Psoas muscle (tissue), 8 donors: ENCODE results near the gene KLHDC10. TPM values are rescaled to one million over a fixed set of nuclear protein-coding genes. Genes with fewer than 3 reads are reported as not detected.
"Not testable (repeated sequence)": the region's sequence is repeated elsewhere in the genome, so short reads cannot be mapped to it uniquely, and the experiment has no call there.

ENCODE experiments used
- ATAC-seq, 4 donors: fragments of 200-7000 bp; cut with Tn5 transposase; one replicate each; pipeline ENCODE4 v1.9.1; 2020; ENCODE audit warnings: moderate library complexity in 3 of 4, mild to moderate bottlenecking in 2 of 4
- DNase-seq, 2 donors: peaks; one replicate each; pipeline ENCODE4 v3.0.0-alpha.2; 2020
- H3K27ac ChIP-seq: fragments of 200-600 bp; one replicate; pipeline ENCODE4 v1.8.0; 2022
- H3K27me3 ChIP-seq, 3 donors: fragments of 200-600 bp in 1 of 3; one replicate each; pipeline versions ENCODE4 v1.6.1 to v1.8.0; 2013 to 2022; ENCODE audit warnings: low read length in 2 of 3, mild to moderate bottlenecking in 2 of 3, moderate library complexity in 1 of 3; ENCODE audit not compliant: insufficient read depth in 3 of 3
- H3K36me3 ChIP-seq, 2 donors: fragments of 200-600 bp in 1 of 2; one replicate each; pipeline versions ENCODE4 v1.6.1 to v1.8.0; 2013 to 2022; ENCODE audit warnings: low read depth in 1 of 2, mild to moderate bottlenecking in 1 of 2, moderate library complexity in 1 of 2; ENCODE audit not compliant: insufficient read depth in 1 of 2
- H3K4me1 ChIP-seq: fragments of 200-600 bp; one replicate; pipeline ENCODE4 v1.8.0; 2022
- H3K4me3 ChIP-seq: fragments of 200-600 bp; one replicate; pipeline ENCODE4 v1.8.0; 2022; ENCODE audit warnings: mild to moderate bottlenecking
- H3K9me3 ChIP-seq: fragments of 200-600 bp; one replicate; pipeline ENCODE4 v1.8.0; 2022
- CTCF ChIP-seq: fragments of 200-600 bp; IDR thresholded peaks from one replicate; pipeline ENCODE4 v1.8.0; 2022; ENCODE audit warnings: antibody characterized with exemption
- WGBS, 3 donors: extraction: QIAGEN DNeasy Blood & Tissue Kit; methylation state at CpG; one replicate each; pipeline versions ENCODE4 v1.1.6 to v1.1.7; 2013; 5-methylcytosine and 5-hydroxymethylcytosine counted together
- intact Hi-C, 2 donors: fragments of 100-400 bp; cut with DNase I; formaldehyde crosslinking; loops; one replicate each; pipeline versions ENCODE4 v1.11.0 to v1.14.2; 2022
- polyA plus RNA-seq, 3 donors: library from polyadenylated mRNA; stranded (reverse); fragments of 200-250 nt; gene quantifications; one replicate each; pipeline ENCODE4 v1.2.3, GENCODE V29; 2013
- total RNA-seq, 4 donors: library from RNA; stranded (reverse); fragmentation: NEBNext Ultra II Directional in 2 of 4; extraction: Animal tissue kit (Norgen Biotek cat#: 25700) in 2 of 4; gene quantifications; one replicate each; pipeline versions ENCODE4 v1.2.1 to v1.2.4, GENCODE V29; 2021 to 2023
- donor health status: healthy with polysubstance abuse.
- donor health status: DM: no; HTN: no; CAD: no; lungs with moderate emphysema.
- donor health status: Bipolar disorder and iron deficiency.
- donor health status: healthy.
- donor health status: DM: yes; HTN: yes; CAD: no.
- donor health status: DM: no; HTN: no; CAD: no.
- donor health status: DM: no; HTN: no; CAD: no.
- donor health status: DM: yes; HTN: yes; CAD: no.

The KLHDC10 gene
- total and polyA plus RNA-seq, 7 donors, result 17.6 to 49.6 (median 33.8) TPM

GRCh38 chr7:130144312-130145171, 74.2 kb downstream of the KLHDC10 start:
- WGBS, 3 donors, result 62 to 69% (median 69%) methylated on average over 14 of the region's 14 CpGs
- Histone ChIP-seq H3K4me1 (no peaks in the 10 kb centered on the region), H3K9me3 (no peaks in the 10 kb centered on the region), H3K36me3 (no peaks in the 10 kb centered on the region), H3K27me3 (no peaks in the 10 kb centered on the region), H3K4me3 (no peak overlapping the region), H3K27ac (no peak overlapping the region)
- DNase-seq (no peak), ATAC-seq (no peak)
- intact Hi-C loops, result no loop called here
- no peak for TF ChIP-seq CTCF

GRCh38 chr7:130145424-130146100, 75.2 kb downstream of the KLHDC10 start:
- Histone ChIP-seq H3K4me3 (no peak overlapping the region), H3K4me1 (no peaks in the 10 kb centered on the region), H3K27me3 (no peaks in the 10 kb centered on the region), H3K27ac (no peak overlapping the region), H3K9me3 (no peaks in the 10 kb centered on the region), H3K36me3 (no peaks in the 10 kb centered on the region)
- intact Hi-C loops, result no loop called here
- ATAC-seq, result no peak
- TF ChIP-seq CTCF, result no peak
- WGBS, 3 donors, result 87 to 90% (median 89%) methylated on average over 14 of the region's 14 CpGs
- DNase-seq, result no peak

- intact Hi-C loops, H3K27me3 ChIP-seq, H3K9me3 ChIP-seq, H3K4me3 ChIP-seq, ATAC-seq, DNase-seq, H3K4me1 ChIP-seq, H3K27ac ChIP-seq, H3K36me3 ChIP-seq: not testable (repeated sequence)
- WGBS, 3 donors, result 92 to 93% (median 93%) methylated on average over 5 of the region's 5 CpGs
These were observed 75.8 kb downstream of the KLHDC10 start for GRCh38 chr7:130146142-130146541.

GRCh38 chr7:130146693-130147405, 76.5 kb downstream of the KLHDC10 start:
- intact Hi-C loops, result no loop called here
- no peaks in the 10 kb centered on the region for H3K4me1 ChIP-seq
- H3K9me3 ChIP-seq, result no peaks in the 10 kb centered on the region
- no peaks in the 10 kb centered on the region for H3K36me3 ChIP-seq
- no peaks in the 10 kb centered on the region for H3K27me3 ChIP-seq
- H3K27ac ChIP-seq, result no peak overlapping the region
- no peak for ATAC-seq
- no peak for DNase-seq
- H3K4me3 ChIP-seq, result no peak overlapping the region
- no peak for TF ChIP-seq CTCF
- 94 to 95% (median 95%) methylated on average over 9 of the region's 9 CpGs for WGBS, 3 donors
